GM18519 (cell line): ENCODE measurements around the gene MYBBP1A.

Source experiments
- ATAC-seq: cut with Tn5 transposase; IDR thresholded peaks from one replicate; pipeline ENCODE4 v1.9.1; 2021; ENCODE audit warnings: mild to moderate bottlenecking, moderate library complexity; ENCODE audit not compliant: unreplicated experiment, low FRiP score

MYBBP1A gene

GRCh38 chr17:4506175-4506813 is 48.9 kb downstream of the MYBBP1A start:
- ATAC-seq, result no peak

DNA sequence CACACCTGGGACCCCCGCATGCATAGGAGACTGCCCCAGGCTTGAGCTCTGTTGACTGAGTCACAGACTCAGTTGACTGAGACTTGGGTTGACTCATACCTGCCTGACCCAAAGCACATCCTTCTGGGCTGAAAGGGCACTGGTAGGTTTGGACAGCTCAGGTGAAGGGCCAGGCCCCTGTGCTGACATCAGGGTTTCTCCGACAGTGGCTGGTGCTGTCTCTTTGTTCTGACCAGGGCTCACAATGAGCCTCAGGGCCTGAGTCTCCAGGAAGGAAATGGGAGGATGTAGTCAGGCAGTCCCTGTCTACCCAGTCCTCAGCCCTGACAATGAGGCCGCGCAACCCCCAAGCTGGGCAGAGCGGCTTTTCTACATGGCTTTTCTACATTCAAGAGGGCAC is 50.0 kb downstream of the MYBBP1A start:
- ATAC-seq, result no peak

GRCh38 chr17:4504188-4504587 is 51.0 kb downstream of the MYBBP1A start:
- ATAC-seq, result no peak

DNA sequence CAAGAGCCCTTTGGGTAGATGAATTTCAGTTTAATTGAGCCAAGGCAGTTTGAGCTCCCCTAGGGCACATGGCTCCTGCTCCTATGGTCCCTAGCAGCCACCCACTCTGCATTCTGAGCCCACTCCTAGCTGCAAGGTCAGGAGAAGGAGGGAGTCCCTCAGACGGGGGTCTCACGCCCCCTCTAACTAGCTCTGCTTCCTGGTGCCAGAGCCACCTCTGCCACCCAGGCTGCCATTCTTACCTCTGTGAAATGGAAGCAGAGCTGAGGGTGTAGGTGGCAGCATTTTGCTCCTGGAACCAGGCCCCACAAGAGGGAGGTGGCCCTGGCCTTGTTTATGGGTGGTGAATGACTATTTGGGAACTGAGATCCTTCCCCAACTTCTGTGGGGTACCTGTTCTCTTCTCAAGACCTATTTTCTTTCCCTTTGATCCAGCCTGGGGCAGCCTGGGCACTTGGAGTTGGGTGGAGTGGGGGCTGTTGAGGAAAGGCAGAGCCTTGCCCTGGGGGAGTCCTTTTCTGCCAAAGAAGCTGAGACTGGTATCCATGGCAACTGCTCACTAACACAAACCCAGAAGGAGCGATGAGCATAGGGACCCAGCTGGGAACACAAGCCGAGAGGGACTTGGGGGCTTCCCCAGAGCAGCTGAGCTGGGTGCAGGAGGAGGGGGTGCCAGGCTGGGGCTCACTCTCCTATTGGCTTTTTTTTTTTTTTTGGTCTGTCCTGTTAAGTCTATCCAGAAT is 51.7 kb downstream of the MYBBP1A start:
- ATAC-seq, result no peak

DNA sequence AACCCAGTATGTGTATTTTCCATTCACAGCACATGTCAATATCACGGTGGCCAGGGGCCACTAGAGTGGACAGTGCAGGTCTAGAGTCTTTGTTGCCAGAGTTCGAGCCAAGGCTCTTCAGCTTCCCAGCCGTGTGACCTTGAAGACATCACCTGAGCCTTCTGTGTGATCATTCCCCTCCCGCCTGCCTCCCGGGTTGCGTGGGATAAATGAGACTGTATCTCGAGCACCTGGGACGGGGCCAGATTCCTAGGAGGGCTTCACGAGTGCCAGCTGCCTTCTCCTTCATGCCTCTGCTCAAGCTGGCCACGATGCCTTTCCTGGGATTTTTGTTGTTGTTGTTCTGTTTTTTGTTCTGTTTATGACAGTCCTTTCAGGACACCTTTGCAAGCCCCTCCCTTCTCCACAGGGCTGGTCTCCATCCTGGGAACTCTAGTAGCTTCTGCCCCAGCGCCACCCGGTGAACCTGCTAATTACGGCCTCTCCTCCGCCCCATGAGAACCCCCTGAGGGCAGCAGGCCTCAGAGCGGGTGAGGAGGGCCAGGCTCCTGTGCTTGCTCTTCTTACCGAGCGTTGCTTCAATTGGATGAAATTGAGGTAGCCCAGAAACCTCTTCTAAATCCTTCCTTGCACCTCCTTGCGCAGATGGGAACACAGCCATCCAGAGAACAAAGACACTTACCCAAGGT is 52.6 kb downstream of the MYBBP1A start:
- no peak for ATAC-seq

DNA sequence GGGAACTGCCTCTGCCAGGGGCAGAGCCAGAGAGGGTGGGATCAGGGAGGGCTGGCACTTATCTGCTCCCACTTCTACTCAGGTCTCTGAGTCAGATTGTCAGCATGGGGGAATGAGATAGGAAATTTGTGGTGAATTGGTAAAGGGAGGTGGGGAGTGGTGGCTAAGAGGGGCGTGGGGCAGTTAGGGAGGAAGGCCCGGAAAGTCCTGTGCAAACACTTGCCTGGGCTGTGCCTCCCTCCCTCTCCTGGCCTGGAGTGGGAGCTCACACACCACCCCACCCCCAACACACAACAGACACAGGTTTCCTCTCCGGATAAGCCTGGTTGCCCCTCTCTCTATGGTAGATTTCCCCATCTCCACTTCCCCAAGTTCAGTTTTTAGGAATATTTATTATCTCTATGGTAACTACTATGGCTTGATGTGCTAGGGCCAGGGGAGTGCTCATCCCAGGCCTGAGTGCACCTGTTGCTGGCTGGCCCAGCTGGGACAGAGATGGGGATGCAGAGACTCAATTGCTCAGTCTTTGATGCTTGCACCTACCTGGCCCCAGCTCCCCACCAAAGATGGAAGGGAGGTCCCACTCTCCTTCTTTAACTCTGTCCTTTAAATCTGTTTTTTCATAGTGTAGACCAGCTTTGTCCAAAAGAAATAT is 53.8 kb downstream of the MYBBP1A start:
- no peak for ATAC-seq

DNA sequence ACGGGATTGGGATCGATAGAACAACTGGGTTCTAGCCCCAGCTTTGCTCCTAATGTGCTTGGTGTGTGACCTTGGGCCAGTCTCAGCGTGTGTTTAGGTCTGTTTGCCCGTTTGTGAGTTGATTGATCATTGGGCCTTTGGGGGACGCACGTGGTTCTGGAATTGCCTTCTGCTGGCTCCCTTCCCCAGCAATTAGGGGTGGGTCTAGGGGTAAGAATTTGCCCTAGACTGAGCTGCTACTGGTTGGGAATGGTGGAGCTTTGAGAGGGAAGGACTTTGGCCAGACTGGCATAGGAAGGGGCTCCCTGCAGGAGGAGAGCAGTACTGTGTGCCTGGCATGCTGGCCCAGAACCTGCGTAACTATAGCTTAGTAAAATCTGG is 55.0 kb downstream of the MYBBP1A start:
- ATAC-seq, result no peak

DNA sequence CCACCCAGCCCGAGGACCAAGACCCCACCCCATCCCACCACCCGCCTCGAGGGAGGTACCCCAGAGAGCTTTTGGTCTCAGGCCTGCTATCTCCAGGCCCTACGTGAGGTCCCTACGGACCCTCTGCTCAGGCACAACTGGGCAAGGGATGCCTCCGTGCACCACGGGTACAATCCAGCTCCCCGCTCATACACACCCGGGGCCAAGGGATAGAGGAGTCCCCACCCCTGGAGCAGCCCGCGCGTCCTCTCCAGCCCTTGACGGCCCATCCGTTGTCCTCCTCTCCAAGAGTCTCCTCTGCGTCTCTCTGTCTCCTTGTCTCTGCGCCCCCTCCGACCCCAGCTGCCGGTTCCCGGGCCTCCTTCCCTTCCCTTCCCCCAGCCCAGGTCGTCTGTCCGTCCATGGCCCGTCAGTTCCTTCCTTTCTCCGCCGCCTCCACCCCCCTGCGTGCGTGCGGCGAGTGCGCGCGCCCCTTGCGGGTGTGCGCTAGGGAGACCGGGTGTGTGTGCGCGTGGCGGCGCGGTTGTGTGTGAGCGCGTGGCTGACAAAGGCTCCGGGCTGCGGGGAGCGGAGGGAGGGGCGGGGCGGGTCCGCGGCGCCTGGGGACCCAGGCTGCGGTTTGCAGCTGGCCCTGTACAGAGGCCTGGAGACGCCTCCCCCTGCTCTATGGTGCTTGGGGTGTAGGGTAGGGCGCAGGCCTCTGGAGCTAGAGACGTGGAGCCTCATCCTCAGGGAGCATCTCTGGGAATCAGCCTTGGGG is 55.6 kb downstream of the MYBBP1A start:
- ATAC-seq, result no peak

DNA sequence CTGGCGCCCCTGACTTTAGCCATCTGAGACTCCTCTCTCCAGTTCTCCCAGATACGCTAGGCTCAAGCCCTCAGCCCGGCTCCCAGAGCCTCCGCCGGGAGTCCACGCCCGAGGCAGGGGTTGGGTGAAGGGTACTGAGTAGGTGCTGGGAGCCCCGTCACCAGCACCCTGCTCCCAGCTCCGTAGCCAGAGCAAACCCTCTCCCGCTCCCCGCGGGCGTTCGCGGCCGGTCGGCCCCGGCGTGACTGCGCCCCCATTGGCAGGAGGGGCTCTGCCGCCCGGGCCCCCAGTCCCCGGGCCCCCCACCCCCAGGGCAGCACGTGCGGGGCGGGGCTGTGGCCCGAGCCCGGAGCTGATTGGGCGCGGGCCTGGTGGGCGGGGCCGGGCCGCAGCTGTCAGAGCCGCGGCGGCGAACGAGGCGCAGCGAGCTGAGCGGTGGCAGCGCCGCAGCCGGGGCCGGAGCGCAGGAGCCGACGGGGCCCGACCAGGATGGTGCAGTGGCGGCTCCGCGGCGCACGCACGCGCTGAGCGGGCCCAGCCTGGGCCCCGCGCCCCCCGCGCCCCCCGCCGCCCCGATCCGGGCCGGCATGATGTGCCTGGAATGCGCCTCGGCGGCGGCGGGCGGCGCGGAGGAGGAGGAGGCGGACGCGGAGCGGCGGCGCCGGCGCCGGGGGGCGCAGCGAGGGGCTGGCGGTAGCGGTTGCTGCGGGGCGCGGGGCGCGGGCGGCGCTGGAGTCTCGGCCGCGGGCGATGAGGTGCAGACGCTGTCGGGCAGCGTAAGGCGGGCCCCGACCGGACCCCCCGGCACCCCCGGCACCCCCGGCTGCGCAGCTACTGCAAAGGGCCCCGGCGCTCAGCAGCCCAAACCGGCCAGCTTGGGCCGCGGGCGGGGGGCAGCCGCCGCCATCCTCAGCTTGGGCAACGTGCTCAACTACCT is 56.5 kb downstream of the MYBBP1A start, which contains the start of gene SPNS2:
SPNS2 (plus strand) TSS at position 421 of the 937 bp plus-strand sequence; CDS start at position 588, 167 bp downstream.
- peak; percentile 54 for ATAC-seq

GRCh38 chr17:4497101-4497824 is 57.9 kb downstream of the MYBBP1A start:
- no peak for ATAC-seq

GRCh38 chr17:4492721-4493561 is 62.2 kb downstream of the MYBBP1A start:
- ATAC-seq, result no peak

DNA sequence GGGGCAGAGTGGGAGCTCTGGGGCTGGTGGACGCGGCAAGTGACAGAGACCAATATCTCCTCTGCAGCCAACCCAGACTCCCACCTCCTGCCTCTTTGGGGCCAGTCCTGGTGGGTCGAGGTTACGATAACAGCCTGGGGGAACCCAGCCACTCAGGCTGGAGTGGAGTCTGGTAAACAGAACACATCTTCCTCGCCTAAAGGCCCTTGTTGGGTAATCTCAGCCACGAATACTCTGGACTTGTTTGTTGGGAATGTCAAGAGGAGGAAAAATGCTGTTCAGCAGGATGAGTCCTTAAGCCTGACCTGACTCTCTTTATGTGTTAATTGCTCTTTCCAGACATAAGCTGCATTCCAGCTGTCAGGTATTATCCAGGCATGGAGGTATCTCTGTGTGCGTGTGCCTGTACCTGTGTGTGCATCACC is 64.5 kb downstream of the MYBBP1A start:
- ATAC-seq, result no peak

- ATAC-seq, result no peak
Measured at GRCh38 chr17:4490109-4490591, 65.0 kb downstream of the MYBBP1A start.

DNA sequence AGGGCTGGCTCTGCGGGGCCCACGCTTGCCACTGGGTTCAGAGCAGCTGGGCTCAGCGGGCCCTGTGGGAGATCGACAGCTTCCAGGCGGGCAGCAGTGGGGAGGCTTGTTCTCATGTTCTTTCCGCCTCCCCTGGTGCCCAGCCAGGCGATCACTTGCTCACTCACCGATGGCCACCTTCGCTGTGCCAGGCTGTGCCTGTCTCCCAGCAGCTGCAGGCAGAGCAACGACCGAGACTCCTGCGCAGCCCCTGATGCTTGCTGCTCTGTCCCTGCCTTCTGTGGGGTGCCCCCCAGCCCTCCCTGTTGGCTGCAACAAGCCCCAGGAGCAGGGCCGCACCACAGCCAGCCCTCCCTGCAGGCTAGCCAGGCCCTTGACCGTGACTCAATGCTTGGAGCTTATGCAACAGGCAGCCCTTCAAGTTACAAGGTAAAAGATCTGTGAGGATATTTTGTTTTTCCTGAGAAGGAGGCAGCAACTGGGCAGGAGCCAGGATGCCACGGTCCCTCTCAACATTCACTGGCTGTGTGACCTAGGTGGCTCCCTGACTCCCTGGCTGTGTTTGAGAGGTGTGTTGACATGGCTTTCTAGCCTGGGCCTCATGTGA is 66.1 kb downstream of the MYBBP1A start:
- no peak for ATAC-seq
